Astrocyte (in vitro differentiated cells and primary cell): ENCODE data around the gene SOX4. TPM values are rescaled to one million over a fixed set of nuclear protein-coding genes. Genes with fewer than 3 reads are reported as not detected.

Experiments
- DNase-seq: peaks from one replicate; pipeline ENCODE4 v3.0.0-alpha.2; 2010; ENCODE audit warnings: low read depth
- FAIRE-seq: peaks from 2 replicates; lab custom pipeline; 2011; peaks lifted over from hg19 to GRCh38; lab: Jason Lieb, UNC
- H2AFZ ChIP-seq: 2 replicates; pipeline ENCODE4 v1.6.0; 2012; ENCODE audit warnings: low read depth, low read length, inconsistent platforms
- H3K27ac ChIP-seq: 2 replicates; pipeline ENCODE4 v1.5.1; 2011; ENCODE audit warnings: low read depth, low read length, inconsistent platforms
- H3K27me3 ChIP-seq: 2 replicates; pipeline ENCODE4 v1.6.0; 2011; ENCODE audit warnings: low read length, inconsistent platforms; ENCODE audit not compliant: insufficient read depth
- H3K36me3 ChIP-seq: 2 replicates; pipeline ENCODE4 v1.5.1; 2011; ENCODE audit warnings: low read length, inconsistent platforms; ENCODE audit not compliant: insufficient read depth
- H3K4me1 ChIP-seq: 2 replicates; pipeline ENCODE4 v1.5.1; 2011; ENCODE audit warnings: low read length, inconsistent platforms; ENCODE audit not compliant: insufficient read depth
- H3K4me2 ChIP-seq: 2 replicates; pipeline ENCODE4 v1.6.0; 2012; ENCODE audit warnings: low read length, inconsistent platforms
- H3K4me3 ChIP-seq: 2 replicates; pipeline ENCODE4 v1.5.1; 2011; ENCODE audit warnings: low read depth, mild to moderate bottlenecking, low read length, inconsistent platforms; ENCODE audit not compliant: insufficient read depth
- H3K79me2 ChIP-seq: 2 replicates; pipeline ENCODE4 v1.6.0; 2012; ENCODE audit warnings: mild to moderate bottlenecking, low read length, inconsistent platforms; ENCODE audit not compliant: insufficient read depth
- H3K9ac ChIP-seq: 2 replicates; pipeline ENCODE4 v1.6.0; 2012; ENCODE audit warnings: mild to moderate bottlenecking, low read length, inconsistent platforms
- H3K9me3 ChIP-seq: 2 replicates; pipeline ENCODE4 v1.5.1; 2012; ENCODE audit warnings: low read depth, mild to moderate bottlenecking, low read length, inconsistent platforms; ENCODE audit not compliant: insufficient read depth
- H4K20me1 ChIP-seq: 2 replicates; pipeline ENCODE4 v1.6.0; 2012; ENCODE audit warnings: low read length, inconsistent platforms; ENCODE audit not compliant: insufficient read depth
- H3K27ac Mint-ChIP-seq: one replicate; pipeline ENCODE4 v1.8.0; 2021; ENCODE audit warnings: mild to moderate bottlenecking, mixed read lengths; ENCODE audit not compliant: unreplicated experiment
- H3K27me3 Mint-ChIP-seq: one replicate; pipeline ENCODE4 v1.8.0; 2021; ENCODE audit warnings: low read depth, mixed read lengths; ENCODE audit not compliant: unreplicated experiment
- H3K36me3 Mint-ChIP-seq: one replicate; pipeline ENCODE4 v1.8.0; 2021; ENCODE audit warnings: low read depth, mixed read lengths; ENCODE audit not compliant: unreplicated experiment
- H3K4me1 Mint-ChIP-seq: one replicate; pipeline ENCODE4 v1.8.0; 2021; ENCODE audit warnings: low read depth, mixed read lengths; ENCODE audit not compliant: unreplicated experiment
- H3K4me3 Mint-ChIP-seq: one replicate; pipeline ENCODE4 v1.8.0; 2021; ENCODE audit warnings: mild to moderate bottlenecking, moderate library complexity, mixed read lengths; ENCODE audit not compliant: unreplicated experiment
- H3K9me3 Mint-ChIP-seq: one replicate; pipeline ENCODE4 v1.8.0; 2021; ENCODE audit warnings: mild to moderate bottlenecking, mixed read lengths; ENCODE audit not compliant: unreplicated experiment
- CTCF ChIP-seq: IDR thresholded peaks from 2 replicates; pipeline ENCODE4 v1.5.1; 2011; ENCODE audit warnings: low read depth, mild to moderate bottlenecking, inconsistent platforms, low read length, moderate library complexity; ENCODE audit not compliant: insufficient read depth
- EZH2 ChIP-seq: IDR thresholded peaks from 2 replicates; pipeline ENCODE4 v1.6.1; 2012; ENCODE audit warnings: mild to moderate bottlenecking, low read length, inconsistent platforms; ENCODE audit not compliant: insufficient read depth
- total RNA-seq: library from RNA; stranded (reverse); gene quantifications from 2 replicates; pipeline ENCODE4 v1.2.1, GENCODE V29; 2021

SOX4 gene
- total RNA-seq, 1 donor from 2014 or later: 108 TPM

DNA sequence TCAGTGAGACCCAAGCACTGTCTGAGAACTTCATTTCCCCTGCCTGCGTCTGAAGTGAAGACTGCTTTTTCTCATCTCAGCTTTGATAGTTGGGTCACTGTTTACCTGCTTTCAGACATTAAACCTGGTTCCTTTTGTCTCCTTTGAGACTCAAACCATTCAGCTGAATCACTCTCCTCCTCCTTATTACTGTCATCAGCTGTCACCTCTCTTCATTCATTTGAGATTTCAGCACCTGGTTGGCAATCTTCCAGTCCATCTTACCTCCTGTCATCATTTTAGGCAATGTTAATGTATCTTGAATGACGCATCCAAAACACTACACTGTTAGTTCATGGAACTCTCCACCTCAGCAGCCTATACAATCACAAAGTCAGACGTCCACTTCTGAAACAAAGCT is 34.3 kb upstream of the SOX4 start:
- Histone ChIP-seq H3K36me3 (no peaks in the 10 kb centered on the region), H3K9ac (no peak overlapping the region), H3K4me3 (no peak overlapping the region), H2AFZ (no peak overlapping the region), H3K4me1 (no peaks in the 10 kb centered on the region), H3K4me2 (no peak overlapping the region), H3K9me3 (no peaks in the 10 kb centered on the region), H3K27me3 (no peaks in the 10 kb centered on the region), H3K79me2 (no peaks in the 10 kb centered on the region), H3K27ac (no peak overlapping the region), H4K20me1 (no peaks in the 10 kb centered on the region)
- DNase-seq (no peak), FAIRE-seq (no peak)
- Mint-ChIP-seq H3K4me3 (no peak overlapping the region), H3K9me3 (peaks cover 7% of the 10 kb centered on the region), H3K27me3 (no peaks in the 10 kb centered on the region), H3K27ac (no peak overlapping the region), H3K4me1 (no peaks in the 10 kb centered on the region), H3K36me3 (no peaks in the 10 kb centered on the region)
- TF ChIP-seq EZH2: no peak
- TF ChIP-seq CTCF: no peak

DNA sequence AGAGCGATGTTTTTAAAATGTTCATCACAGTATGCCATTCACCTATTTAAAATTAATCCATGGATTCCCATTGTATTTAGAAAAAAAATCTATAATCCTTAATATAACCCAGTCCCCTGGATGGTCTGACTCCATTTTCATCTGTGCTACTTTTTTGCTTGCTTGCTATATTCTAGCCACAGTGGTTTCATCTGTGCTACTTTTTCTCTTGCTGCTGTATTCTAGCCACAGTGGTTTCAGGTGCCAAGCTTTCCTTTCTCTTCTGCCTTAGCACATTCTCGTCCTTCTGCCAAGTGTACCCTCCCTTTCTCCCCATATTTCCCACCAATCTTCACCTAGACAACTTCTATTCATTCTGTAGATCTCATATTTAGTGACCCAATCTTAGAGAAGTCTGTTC is 33.3 kb upstream of the SOX4 start:
- no peaks in the 10 kb centered on the region for H3K27me3 ChIP-seq
- FAIRE-seq (no peak), DNase-seq (no peak)
- H4K20me1 ChIP-seq: no peaks in the 10 kb centered on the region
- Mint-ChIP-seq H3K36me3 (no peaks in the 10 kb centered on the region), H3K27ac (no peak overlapping the region), H3K9me3 (peaks cover 6% of the 10 kb centered on the region), H3K27me3 (no peaks in the 10 kb centered on the region), H3K4me1 (no peaks in the 10 kb centered on the region), H3K4me3 (no peak overlapping the region)
- TF ChIP-seq EZH2 (no peak), CTCF (no peak)
- no peaks in the 10 kb centered on the region for H3K79me2 ChIP-seq
- no peaks in the 10 kb centered on the region for H3K4me1 ChIP-seq
- H3K9me3 ChIP-seq: no peaks in the 10 kb centered on the region
- H3K4me2 ChIP-seq: no peak overlapping the region
- H3K4me3 ChIP-seq: no peak overlapping the region
- no peak overlapping the region for H2AFZ ChIP-seq
- no peaks in the 10 kb centered on the region for H3K36me3 ChIP-seq
- H3K27ac ChIP-seq: no peak overlapping the region
- H3K9ac ChIP-seq: no peak overlapping the region

GRCh38 chr6:21565431-21565830 is 28.1 kb upstream of the SOX4 start:
- Histone ChIP-seq H3K27ac (no peak overlapping the region), H3K4me2 (no peak overlapping the region), H3K9ac (no peak overlapping the region), H3K36me3 (no peaks in the 10 kb centered on the region), H3K79me2 (no peaks in the 10 kb centered on the region), H4K20me1 (no peaks in the 10 kb centered on the region), H3K4me1 (no peaks in the 10 kb centered on the region), H3K9me3 (no peaks in the 10 kb centered on the region), H2AFZ (no peak overlapping the region), H3K27me3 (no peaks in the 10 kb centered on the region), H3K4me3 (no peak overlapping the region)
- no peak overlapping the region for H3K27ac Mint-ChIP-seq
- no peaks in the 10 kb centered on the region for H3K36me3 Mint-ChIP-seq
- no peak for TF ChIP-seq CTCF
- no peak for TF ChIP-seq EZH2
- FAIRE-seq (no peak), DNase-seq (no peak)
- no peaks in the 10 kb centered on the region for H3K27me3 Mint-ChIP-seq
- no peak overlapping the region for H3K4me3 Mint-ChIP-seq
- H3K9me3 Mint-ChIP-seq: peaks cover 5% of the 10 kb centered on the region
- no peaks in the 10 kb centered on the region for H3K4me1 Mint-ChIP-seq
